Body of pancreas (tissue), 4 donors: Measurements from ENCODE around the gene MAN2A2. TPM values are rescaled to one million over a fixed set of nuclear protein-coding genes. Genes with fewer than 3 reads are reported as not detected.
"Not testable (repeated sequence)": the region's sequence is repeated elsewhere in the genome, so short reads cannot be mapped to it uniquely, and the experiment has no call there.

ENCODE experiments used
- ATAC-seq: fragments of 150-250 bp; one replicate; pipeline ENCODE4 v1.9.1; 2016
- DNase-seq, 4 donors: peaks; one replicate each; pipeline ENCODE4 v3.0.0-alpha.2; 2019
- H3K27ac ChIP-seq, 4 donors: fragments of 200-600 bp; sonication (generic); 1 replicate in 3 of 4; 2 replicates in 1 of 4; pipeline versions ENCODE4 v1.5.1 to v1.6.1; 2016 to 2019; ENCODE audit warnings: mild to moderate bottlenecking in 1 of 4, mixed read lengths in 1 of 4, moderate library complexity in 1 of 4
- H3K27me3 ChIP-seq, 2 donors: fragments of 200-600 bp; sonication (generic); one replicate each; pipeline ENCODE4 v1.6.0; 2016; ENCODE audit warnings: mild to moderate bottlenecking in 1 of 2
- H3K36me3 ChIP-seq, 2 donors: fragments of 200-600 bp; sonication (generic); replicated peaks in 1 of 2; 2 replicates each; pipeline ENCODE4 v1.5.1; 2016; ENCODE audit warnings: low read depth in 2 of 2; ENCODE audit not compliant: insufficient read depth in 1 of 2
- H3K4me1 ChIP-seq: fragments of 200-600 bp; sonication (generic); one replicate; pipeline ENCODE4 v1.6.0; 2016
- H3K4me3 ChIP-seq, 2 donors: fragments of 200-600 bp; sonication (generic); 1 replicate in 1 of 2; 2 replicates in 1 of 2; pipeline ENCODE4 v1.5.1; 2016 to 2019
- H3K9me3 ChIP-seq, 3 donors: fragments of 200-600 bp; sonication (generic); 1 replicate in 2 of 3; 2 replicates in 1 of 3; pipeline ENCODE4 v1.5.1; 2016
- POLR2A ChIP-seq, 3 donors: fragments of 450-650 bp; IDR thresholded peaks; one replicate each; pipeline ENCODE4 v1.6.1; 2016; ENCODE audit warnings: antibody characterized with exemption in 3 of 3, mild to moderate bottlenecking in 2 of 3
- WGBS, 2 donors: methylation state at CpG; one replicate each; pipeline ENCODE4 v1.1.5; 2017; 5-methylcytosine and 5-hydroxymethylcytosine counted together
- intact Hi-C: fragments of 100-400 bp; cut with DNase I; formaldehyde crosslinking; loops from one replicate; pipeline ENCODE4 v1.15.1; 2023
- total RNA-seq, 2 donors: library from RNA; depleted of rRNA; stranded (reverse); fragments of >200 nt; gene quantifications; one replicate each; pipeline ENCODE4 v1.1.0, GENCODE V29; 2016
- TF ChIP-seq, protein P1 (sequence below), 7 experiments: fragments of 450-650 bp in 4 of 7; fragments of 200-600 bp in 3 of 7; sonication (generic) in 3 of 7; IDR thresholded peaks; one replicate each; pipeline ENCODE4 v1.5.1; 2016 to 2019; ENCODE audit warnings: antibody characterized with exemption in 7 of 7

The MAN2A2 gene
- total RNA-seq, 2 donors from 2014 or later = 78.9 to 138 TPM

DNA sequence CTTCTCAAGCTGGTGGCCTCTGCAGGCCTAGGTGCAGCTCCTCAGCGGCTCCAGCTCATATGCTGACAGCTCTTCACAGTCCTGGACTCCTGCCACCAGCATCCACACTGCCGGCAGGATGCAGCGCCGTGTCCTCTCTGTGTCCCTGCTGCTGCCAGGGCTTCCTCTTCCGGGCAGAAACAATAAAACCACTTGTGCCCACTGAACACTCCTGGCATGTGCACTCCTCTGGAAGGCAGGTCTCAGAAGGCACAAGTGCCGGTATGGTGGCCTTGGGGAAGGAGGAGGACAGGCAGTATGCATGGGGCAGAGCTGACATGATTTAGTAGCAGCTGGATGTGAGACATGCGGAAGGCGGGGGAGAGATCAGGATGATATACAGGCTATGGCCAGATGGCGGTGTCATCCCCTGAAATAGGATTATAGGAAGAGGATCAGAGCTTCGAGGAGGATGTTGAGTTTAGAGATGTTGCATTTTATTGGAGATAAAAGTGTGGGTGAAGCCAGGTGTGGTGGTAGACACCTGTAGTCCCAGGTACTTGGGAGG lies 7.5 kb upstream of the MAN2A2 start:
- no peaks in the 10 kb centered on the region for H3K4me1 ChIP-seq
- H3K27ac ChIP-seq = no peak overlapping the region
- no peaks in the 10 kb centered on the region for H3K36me3 ChIP-seq
- TF ChIP-seq, protein P1, sequence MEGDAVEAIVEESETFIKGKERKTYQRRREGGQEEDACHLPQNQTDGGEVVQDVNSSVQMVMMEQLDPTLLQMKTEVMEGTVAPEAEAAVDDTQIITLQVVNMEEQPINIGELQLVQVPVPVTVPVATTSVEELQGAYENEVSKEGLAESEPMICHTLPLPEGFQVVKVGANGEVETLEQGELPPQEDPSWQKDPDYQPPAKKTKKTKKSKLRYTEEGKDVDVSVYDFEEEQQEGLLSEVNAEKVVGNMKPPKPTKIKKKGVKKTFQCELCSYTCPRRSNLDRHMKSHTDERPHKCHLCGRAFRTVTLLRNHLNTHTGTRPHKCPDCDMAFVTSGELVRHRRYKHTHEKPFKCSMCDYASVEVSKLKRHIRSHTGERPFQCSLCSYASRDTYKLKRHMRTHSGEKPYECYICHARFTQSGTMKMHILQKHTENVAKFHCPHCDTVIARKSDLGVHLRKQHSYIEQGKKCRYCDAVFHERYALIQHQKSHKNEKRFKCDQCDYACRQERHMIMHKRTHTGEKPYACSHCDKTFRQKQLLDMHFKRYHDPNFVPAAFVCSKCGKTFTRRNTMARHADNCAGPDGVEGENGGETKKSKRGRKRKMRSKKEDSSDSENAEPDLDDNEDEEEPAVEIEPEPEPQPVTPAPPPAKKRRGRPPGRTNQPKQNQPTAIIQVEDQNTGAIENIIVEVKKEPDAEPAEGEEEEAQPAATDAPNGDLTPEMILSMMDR (IDR thresholded peaks at IDR 0.05) = no peak
- no peak for TF ChIP-seq POLR2A (IDR thresholded peaks at IDR 0.05)
- DNase-seq (no peak), ATAC-seq (no peak)
- H3K9me3 ChIP-seq = no peaks in the 10 kb centered on the region
- no peaks in the 10 kb centered on the region for H3K27me3 ChIP-seq
- H3K4me3 ChIP-seq = no peak overlapping the region
- 86% methylated on average over 6 to 10 of the region's 10 CpGs for WGBS, 2 donors
- intact Hi-C loops = no loop called here

DNA sequence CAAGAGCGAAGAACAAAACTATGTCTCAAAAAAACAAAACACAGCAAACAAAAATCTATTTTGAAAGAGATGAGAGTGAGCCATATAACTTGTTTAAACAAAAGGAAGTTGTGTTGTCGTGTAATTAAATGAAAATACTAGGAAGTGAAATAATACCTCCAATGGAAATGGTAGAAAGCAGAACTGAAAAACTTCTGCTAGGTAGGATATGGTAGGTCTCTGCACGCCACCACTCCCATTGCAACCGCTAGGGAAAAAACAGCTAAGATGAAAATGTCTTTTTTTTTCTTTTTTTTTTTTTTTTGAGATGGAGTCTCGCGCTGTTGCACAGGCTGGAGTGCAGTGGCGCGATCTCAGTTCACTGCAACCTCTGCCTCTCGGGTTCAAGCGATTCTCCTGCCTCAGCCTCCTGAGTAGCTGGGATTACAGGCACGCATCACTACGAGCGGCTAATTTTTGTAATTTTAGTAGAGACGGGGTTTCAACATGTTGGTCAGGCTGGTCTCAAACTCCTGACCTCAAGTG lies 5.9 kb upstream of the MAN2A2 start:
- 86 to 88% methylated on average over 14 of the region's 14 CpGs for WGBS, 2 donors
- ATAC-seq = not testable (repeated sequence)

DNA sequence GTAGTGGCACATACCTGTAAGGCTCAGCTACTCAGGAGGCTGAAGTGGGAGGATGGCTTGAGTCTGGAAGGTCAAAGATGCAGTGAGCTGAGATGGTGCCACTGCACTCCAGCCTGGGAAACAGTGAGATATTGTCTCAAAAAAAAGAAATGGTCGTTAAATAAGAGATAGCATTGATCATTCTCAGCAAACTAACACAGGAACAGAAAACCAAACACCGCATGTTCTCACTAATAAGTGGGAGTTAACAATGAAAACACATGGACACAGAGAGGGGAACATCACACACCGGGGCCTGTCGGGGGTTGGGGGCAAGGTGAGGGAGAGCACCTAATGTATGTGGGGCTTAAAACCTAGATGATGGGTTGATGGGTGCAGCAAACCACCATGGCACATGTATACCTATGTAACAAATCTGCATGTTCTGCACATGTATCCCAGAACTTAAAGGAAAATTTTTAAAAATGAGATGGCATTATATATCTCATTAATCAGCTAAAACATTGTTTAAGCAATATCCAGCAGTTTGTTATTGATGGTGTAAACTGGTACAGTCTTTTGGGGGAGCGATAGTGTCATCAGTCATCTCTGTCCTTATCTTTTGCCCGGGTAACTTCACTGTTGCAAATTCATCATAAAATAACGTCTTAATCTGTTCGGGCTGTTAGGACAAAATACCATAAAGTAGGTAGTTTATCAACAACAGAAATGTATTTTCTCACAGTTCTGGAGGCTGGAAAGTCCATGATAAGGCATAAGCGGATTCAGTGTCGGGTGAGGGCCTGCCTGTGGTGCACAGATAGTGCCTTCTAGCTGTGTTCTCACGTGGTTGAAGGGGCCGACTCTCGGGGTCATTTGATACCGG lies 1.7 kb upstream of the MAN2A2 start:
- H3K4me1 ChIP-seq = peaks cover 42% of the 10 kb centered on the region
- H3K36me3 ChIP-seq = no peaks in the 10 kb centered on the region
- H3K9me3 ChIP-seq = no peaks in the 10 kb centered on the region
- intact Hi-C loops = no loop called here
- H3K27ac ChIP-seq = peak overlapping the region; percentile 92 to 96 (median 94)
- TF ChIP-seq, protein P1 (IDR thresholded peaks at IDR 0.05) = no peak
- TF ChIP-seq POLR2A (IDR thresholded peaks at IDR 0.05) = no peak
- H3K4me3 ChIP-seq = no peak overlapping the region
- H3K27me3 ChIP-seq = no peaks in the 10 kb centered on the region
- WGBS, 2 donors = 35 to 36% methylated on average over 14 of the region's 14 CpGs
- DNase-seq = no peak
- ATAC-seq = no peak

More for the DNA sequence above, 5.9 kb upstream of the MAN2A2 start:
- H3K4me3 ChIP-seq, intact Hi-C loops, H3K27me3 ChIP-seq, H3K9me3 ChIP-seq, H3K4me1 ChIP-seq, DNase-seq, H3K36me3 ChIP-seq, H3K27ac ChIP-seq: not testable (repeated sequence)

DNA sequence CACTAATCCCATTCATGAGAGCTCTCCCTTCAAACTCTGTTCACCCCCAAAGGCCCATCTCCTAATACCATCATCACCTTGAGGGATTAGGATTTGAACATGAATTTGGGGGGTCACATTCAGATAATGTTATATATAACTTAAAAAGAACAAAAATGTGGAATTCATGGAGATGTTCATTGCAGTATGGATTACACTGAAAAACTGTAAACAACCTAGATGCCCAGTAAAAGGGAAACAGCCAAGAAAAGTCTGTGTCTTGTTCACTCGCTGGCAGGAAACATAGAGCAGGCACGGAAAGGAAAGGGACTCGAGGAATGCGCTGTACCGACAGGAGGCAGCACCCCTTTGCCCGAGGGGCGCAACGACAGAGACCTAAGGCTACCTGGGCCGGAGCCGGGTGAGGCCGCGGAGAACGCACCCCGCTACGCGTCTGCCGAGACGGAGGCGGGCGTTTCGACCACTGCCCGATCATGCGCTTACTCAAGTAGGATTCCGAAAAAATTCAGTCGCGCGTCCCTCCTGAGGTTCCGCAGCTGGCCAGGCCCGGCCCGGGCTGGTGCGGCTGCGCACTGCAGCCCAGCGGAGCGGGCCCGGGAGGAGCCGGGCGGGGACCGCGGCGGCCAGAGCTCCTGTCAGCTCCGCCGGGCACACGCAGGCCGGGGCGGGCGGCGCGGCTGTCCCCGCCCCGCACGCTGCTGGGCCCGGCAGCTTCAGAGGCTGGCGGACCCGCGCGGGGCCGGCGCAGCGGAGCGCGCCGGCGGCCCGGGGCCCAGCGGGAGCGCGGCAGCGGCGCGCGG lies 862 bp upstream of the MAN2A2 start:
- Histone ChIP-seq H3K9me3 (no peaks in the 10 kb centered on the region), H3K4me3 (peak overlapping the region in 1 of 2 donors; percentile 27), H3K36me3 (peaks cover 0 to 3% of the 10 kb centered on the region in 2 donors), H3K4me1 (peaks cover 50% of the 10 kb centered on the region), H3K27me3 (no peaks in the 10 kb centered on the region), H3K27ac (peak overlapping the region; percentile 92 to 96 (median 94))
- 1% methylated on average over 8 to 70 of the region's 71 CpGs for WGBS, 2 donors
- DNase-seq (peak; percentile 77 to 84 (median 82)), ATAC-seq (peak; percentile 83)
- TF ChIP-seq, protein P1 (IDR thresholded peaks at IDR 0.05) = peak; percentile 56 to 96 (median 84)
- peak; percentile 51 to 78 (median 75) for TF ChIP-seq POLR2A (IDR thresholded peaks at IDR 0.05)
- intact Hi-C loops = no loop called here
